Measurements from ENCODE around the gene SRGAP2B. TPM values are rescaled to one million over a fixed set of nuclear protein-coding genes. Genes with fewer than 3 reads are reported as not detected.
"Not testable (repeated sequence)": the region's sequence is repeated elsewhere in the genome, so short reads cannot be mapped to it uniquely, and the experiment has no call there.

Gene SRGAP2B
- total and polyA plus RNA-seq, 2 of the 8 experiments (the other 6 are each of a cell fraction or from before 2014, with no cell fraction given), result 4.9 to 39.5 TPM

DNA sequence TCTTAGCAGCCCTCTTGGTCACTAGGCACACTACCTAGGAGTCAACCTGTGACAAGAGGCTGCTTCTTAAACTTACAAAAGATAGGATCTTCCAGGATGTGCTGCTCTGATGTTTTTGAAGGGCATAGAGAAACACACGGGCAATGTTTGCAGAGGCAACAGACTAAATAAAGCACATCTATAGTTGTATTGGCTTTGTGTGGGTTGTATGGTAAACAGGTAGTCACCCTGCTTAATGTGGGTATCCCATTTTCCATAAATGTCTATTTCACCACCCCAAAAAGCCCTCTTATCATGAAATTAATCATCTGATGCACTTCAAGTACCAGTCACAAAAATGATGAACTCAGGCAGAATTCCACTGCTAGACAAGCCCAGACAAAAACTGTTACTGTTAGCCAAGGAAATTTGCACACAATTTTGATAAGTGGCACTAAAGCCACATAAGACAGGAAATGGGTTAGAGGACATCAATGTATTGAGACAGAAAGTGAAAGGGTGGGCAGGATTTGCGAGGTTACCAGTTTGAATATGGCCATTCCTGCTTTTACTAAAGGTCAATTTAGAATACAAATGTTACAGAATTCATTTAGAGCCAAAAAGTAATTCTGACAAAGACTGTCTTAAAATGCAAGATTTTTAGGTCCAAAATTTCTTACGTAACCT is 205.5 kb downstream of the SRGAP2B start:
- H3K36me3 ChIP-seq (ENCODE audit: control insufficient read depth in 2 of 4, insufficient read depth in 4 of 4, low read length in 3 of 4); H3K23ac ChIP-seq (ENCODE audit: insufficient read length); H2BK20ac ChIP-seq (ENCODE audit: low read length); FAIRE-seq; H4K20me1 ChIP-seq (replicated peaks in 1 of 2; ENCODE audit: control insufficient read depth in 1 of 2, insufficient read depth in 2 of 2, low read length in 2 of 2); H4K91ac ChIP-seq (replicated peaks; ENCODE audit: insufficient read length, low read length); POLR2A ChIA-PET (ENCODE audit: partially characterized antibody); H2BK15ac ChIP-seq (ENCODE audit: low read length); H3K4me3 ChIP-seq (ENCODE audit: extremely low read depth in 1 of 4, insufficient read depth in 2 of 4, low read depth in 3 of 4, low read length in 4 of 4); H3K4me1 ChIP-seq (replicated peaks in 1 of 4; ENCODE audit: control insufficient read depth in 3 of 4, insufficient read depth in 4 of 4, low read length in 3 of 4); H3K23me2 ChIP-seq (ENCODE audit: low read depth, low read length); DNase-seq (ENCODE audit: low read depth in 1 of 2, low spot score in 2 of 2); H2BK5ac ChIP-seq (ENCODE audit: low read depth, low read length); H3K9ac ChIP-seq (replicated peaks in 1 of 4; ENCODE audit: extremely low read depth in 1 of 4, low read depth in 3 of 4, low read length in 3 of 4); H2AFZ ChIP-seq (ENCODE audit: low read length); H3K56ac ChIP-seq (replicated peaks; ENCODE audit: insufficient read length, low read depth, low read length); H3K79me2 ChIP-seq (ENCODE audit: control insufficient read depth in 1 of 2, insufficient read depth in 2 of 2, low read length in 2 of 2); H2BK12ac ChIP-seq (ENCODE audit: low read depth, low read length); H2BK120ac ChIP-seq (replicated peaks; ENCODE audit: low read depth, low read length); H2AK5ac ChIP-seq (ENCODE audit: low read depth, low read length); H4K5ac ChIP-seq (ENCODE audit: insufficient read length, low read depth, low read length); H3K4ac ChIP-seq (replicated peaks; ENCODE audit: insufficient read length, low read depth, low read length); CTCF ChIA-PET (ENCODE audit: partially characterized antibody); H3K9me3 ChIP-seq (ENCODE audit: insufficient read depth in 2 of 2, low read depth in 1 of 2, low read length in 1 of 2); H3K27me3 ChIP-seq (replicated peaks in 1 of 4; ENCODE audit: control insufficient read depth in 3 of 4, extremely low read depth in 1 of 4, insufficient read depth in 3 of 4, low read length in 3 of 4); H3K14ac ChIP-seq (ENCODE audit: insufficient read length); H3K4me2 ChIP-seq (ENCODE audit: insufficient read depth in 1 of 2, low read depth in 2 of 2, low read length in 2 of 2); H4K8ac ChIP-seq (ENCODE audit: extremely low read depth, insufficient read depth, low read length); H3K27ac ChIP-seq (ENCODE audit: low read depth, low read length); H3K79me1 ChIP-seq (ENCODE audit: low read depth, low read length); H3K18ac ChIP-seq (ENCODE audit: extremely low read depth, low read length): not testable (repeated sequence)
- no CpG with 5 or more reads among the region's 3 CpGs for WGBS, 2 experiments (ENCODE audit: extremely low coverage in 1 of 2, insufficient coverage in 1 of 2, insufficient read length in 1 of 2, insufficient replicate concordance in 2 of 2, low coverage in 1 of 2, low lambda C conversion rate in 2 of 2, missing lambda C conversion rate in 1 of 2)
